SK-N-MC (cell line): ENCODE results near the gene PDSS2.
"Not testable (repeated sequence)": the region's sequence is repeated elsewhere in the genome, so short reads cannot be mapped to it uniquely, and the experiment has no call there.

Source experiments
- DNase-seq: peaks from one replicate; pipeline ENCODE4 v3.0.0-alpha.2; 2011; ENCODE audit warnings: low read depth, low spot score
- H3K27ac ChIP-seq: fragments of 200-600 bp; sonication (generic); 2 replicates; pipeline ENCODE4 v1.5.1; 2016; ENCODE audit warnings: mixed run types
- H3K36me3 ChIP-seq: fragments of 200-600 bp; sonication (generic); 2 replicates; pipeline ENCODE4 v1.6.1; 2017; ENCODE audit warnings: antibody characterized with exemption, low read length, mixed read lengths; ENCODE audit not compliant: insufficient read depth
- H3K4me3 ChIP-seq: fragments of 200-600 bp; sonication (generic); 2 replicates; pipeline ENCODE4 v1.5.1; 2016
- H3K9ac ChIP-seq: fragments of 200-600 bp; sonication (generic); 2 replicates; pipeline ENCODE4 v1.8.0; 2017; ENCODE audit warnings: mixed run types, mixed read lengths; ENCODE audit not compliant: insufficient read length
- H3K9me3 ChIP-seq: fragments of 200-600 bp; sonication (generic); 2 replicates; pipeline ENCODE4 v1.6.1; 2017; ENCODE audit warnings: low read depth, mild to moderate bottlenecking, antibody characterized with exemption, low read length, moderate library complexity, mixed read lengths
- EZH2 ChIP-seq: fragments of 200-600 bp; sonication (generic); IDR thresholded peaks from one replicate; pipeline ENCODE4 v1.6.1; 2017; ENCODE audit warnings: antibody characterized with exemption
- FOXP2 ChIP-seq: optimal IDR thresholded peaks from 2 replicates; pipeline ENCODE3; 2011; ENCODE audit warnings: mild to moderate bottlenecking, moderate library complexity; ENCODE audit not compliant: insufficient read depth; ENCODE audit errors: extremely low read length, control extremely low read depth
- POLR2AphosphoS5 ChIP-seq: IDR thresholded peaks from 2 replicates; pipeline ENCODE4 v1.6.1; 2012; ENCODE audit warnings: mild to moderate bottlenecking, low read depth, low read length, borderline replicate concordance

The PDSS2 gene

DNA sequence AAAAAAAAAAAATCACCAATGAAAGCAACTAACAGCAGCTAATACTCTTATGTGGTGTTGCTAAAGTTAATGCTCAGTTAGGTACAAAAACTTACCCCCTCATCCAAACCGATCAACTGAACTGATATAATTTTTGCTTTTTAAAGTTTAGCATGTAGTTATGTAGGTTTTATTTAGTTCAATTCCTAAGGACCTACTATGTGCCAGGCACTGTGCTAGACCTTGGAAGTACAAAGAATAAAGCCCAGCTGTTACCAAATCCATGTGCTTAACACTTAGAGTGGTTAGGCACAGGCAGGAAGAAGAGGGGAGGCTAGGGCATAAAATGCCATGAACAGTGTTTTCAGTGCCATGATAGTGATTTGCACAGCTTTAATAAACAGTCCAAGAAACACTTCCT, 85.1 kb downstream of the PDSS2 start:
- no peak overlapping the region for H3K27ac ChIP-seq
- TF ChIP-seq POLR2AphosphoS5 (no peak), FOXP2 (no peak), EZH2 (no peak)
- no peak overlapping the region for H3K9ac ChIP-seq

GRCh38 chr6:107369493-107369892, 89.9 kb downstream of the PDSS2 start:
- no peak for TF ChIP-seq EZH2
- TF ChIP-seq POLR2AphosphoS5, result no peak
- no peak for TF ChIP-seq FOXP2

More for the DNA sequence above, 85.1 kb downstream of the PDSS2 start:
- no peaks in the 10 kb centered on the region for H3K9me3 ChIP-seq
- no peak for DNase-seq
- H3K4me3 ChIP-seq, result no peak overlapping the region
- no peaks in the 10 kb centered on the region for H3K36me3 ChIP-seq

DNA sequence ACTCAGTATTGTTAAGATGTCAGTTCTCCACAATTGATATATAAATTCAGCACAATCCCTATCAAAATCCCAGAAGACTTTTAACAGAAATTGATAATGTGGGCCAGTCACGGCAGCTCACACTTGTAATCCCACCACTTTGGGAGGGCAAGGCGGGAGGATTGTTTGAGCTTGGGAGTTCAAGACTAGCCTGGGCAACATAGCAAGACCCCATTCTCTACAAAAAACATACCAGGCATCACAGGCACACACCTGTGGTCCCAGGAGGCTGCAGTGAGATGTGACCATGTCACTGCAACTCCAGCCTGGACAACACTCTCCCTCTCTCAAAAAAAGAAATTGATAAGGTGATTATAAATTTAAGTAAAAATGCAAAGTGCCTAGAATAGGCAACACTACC, 90.9 kb downstream of the PDSS2 start:
- no peak for DNase-seq
- Histone ChIP-seq H3K36me3 (no peaks in the 10 kb centered on the region), H3K9ac (no peak overlapping the region), H3K27ac (no peak overlapping the region), H3K9me3 (no peaks in the 10 kb centered on the region), H3K4me3 (no peak overlapping the region)
- TF ChIP-seq FOXP2, result no peak
- no peak for TF ChIP-seq POLR2AphosphoS5

More at GRCh38 chr6:107369493-107369892, 89.9 kb downstream of the PDSS2 start:
- H3K27ac ChIP-seq, result no peak overlapping the region
- no peak overlapping the region for H3K9ac ChIP-seq
- no peak overlapping the region for H3K4me3 ChIP-seq
- no peaks in the 10 kb centered on the region for H3K36me3 ChIP-seq
- no peak for DNase-seq
- H3K9me3 ChIP-seq, result no peaks in the 10 kb centered on the region

DNA sequence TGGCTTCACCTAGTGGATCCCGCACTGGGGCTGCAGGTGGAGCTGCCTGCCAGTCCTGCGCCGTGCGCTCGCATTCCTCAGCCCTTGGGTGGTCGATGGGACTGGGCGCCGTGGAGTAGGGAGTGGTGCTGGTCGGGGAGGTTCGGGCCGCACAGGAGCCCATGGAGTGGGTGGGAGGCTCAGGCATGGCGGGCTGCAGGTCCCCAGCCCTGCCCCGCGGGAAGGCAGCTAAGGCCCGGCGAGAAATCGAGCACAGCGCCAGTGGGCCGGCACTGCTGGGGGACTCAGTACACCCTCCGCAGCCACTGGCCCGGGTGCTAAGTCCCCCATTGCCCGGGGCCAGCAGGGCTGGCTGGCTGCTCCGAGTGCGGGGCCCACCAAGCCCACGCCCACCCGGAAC, 95.2 kb downstream of the PDSS2 start:
- not testable (repeated sequence) for DNase-seq, H3K27ac ChIP-seq, H3K36me3 ChIP-seq, H3K9me3 ChIP-seq, H3K4me3 ChIP-seq, H3K9ac ChIP-seq

- Histone ChIP-seq H3K27ac (no peak overlapping the region), H3K9me3 (no peaks in the 10 kb centered on the region), H3K9ac (no peak overlapping the region), H3K4me3 (no peak overlapping the region), H3K36me3 (no peaks in the 10 kb centered on the region)
- TF ChIP-seq POLR2AphosphoS5, result no peak
- no peak for TF ChIP-seq EZH2
- TF ChIP-seq FOXP2, result no peak
- no peak for DNase-seq
Measured at GRCh38 chr6:107361753-107362604, 97.4 kb downstream of the PDSS2 start.

DNA sequence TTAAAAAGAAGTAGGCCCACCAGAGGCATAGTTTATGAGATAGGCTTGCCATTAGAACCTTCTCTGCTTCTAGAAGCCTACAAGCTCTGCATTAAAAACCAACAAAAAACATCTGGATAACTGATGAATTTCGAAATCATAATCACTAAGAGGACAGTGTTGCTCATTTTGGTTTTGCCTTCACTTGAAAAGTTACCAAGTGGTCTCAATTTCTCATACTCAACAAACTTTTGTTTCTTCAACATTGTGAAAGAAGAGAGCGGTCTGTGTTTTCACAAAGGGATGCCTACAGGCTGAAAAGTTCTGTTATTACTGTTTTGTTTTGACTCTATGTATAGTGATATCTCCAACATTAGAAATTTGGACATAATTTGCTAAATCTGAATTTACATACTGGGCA, 98.9 kb downstream of the PDSS2 start:
- Histone ChIP-seq H3K9me3 (no peaks in the 10 kb centered on the region), H3K27ac (no peak overlapping the region), H3K9ac (no peak overlapping the region), H3K36me3 (no peaks in the 10 kb centered on the region), H3K4me3 (no peak overlapping the region)
- TF ChIP-seq POLR2AphosphoS5 (no peak), FOXP2 (no peak), EZH2 (no peak)
- no peak for DNase-seq

- Histone ChIP-seq H3K27ac (no peak overlapping the region), H3K9me3 (no peaks in the 10 kb centered on the region), H3K9ac (no peak overlapping the region), H3K36me3 (no peaks in the 10 kb centered on the region), H3K4me3 (no peak overlapping the region)
- no peak for DNase-seq
- TF ChIP-seq EZH2 (no peak), POLR2AphosphoS5 (no peak), FOXP2 (no peak)
Measured at GRCh38 chr6:107357842-107358241, 101.5 kb downstream of the PDSS2 start.

DNA sequence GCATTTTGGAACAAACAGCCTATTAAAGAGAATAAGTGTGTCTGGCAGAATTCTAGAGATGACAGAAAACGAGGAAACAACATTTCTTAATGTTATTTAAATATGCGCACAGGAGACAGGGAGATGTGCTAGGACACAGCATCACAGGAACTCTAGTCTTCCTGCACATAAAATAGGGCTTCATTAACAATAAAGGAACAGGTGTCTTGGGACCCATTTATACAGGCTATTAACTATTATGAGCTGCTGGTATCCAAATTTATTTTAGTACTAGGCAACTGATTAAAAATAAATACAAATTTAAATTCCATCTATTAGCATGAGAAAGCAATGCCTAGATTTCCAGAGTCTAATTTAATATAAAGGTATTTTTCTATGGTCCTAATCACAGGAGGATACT, 102.3 kb downstream of the PDSS2 start:
- Histone ChIP-seq H3K9ac (no peak overlapping the region), H3K27ac (no peak overlapping the region), H3K36me3 (no peaks in the 10 kb centered on the region), H3K9me3 (no peaks in the 10 kb centered on the region), H3K4me3 (no peak overlapping the region)
- no peak for DNase-seq
- TF ChIP-seq POLR2AphosphoS5 (no peak), EZH2 (no peak), FOXP2 (no peak)

GRCh38 chr6:107355659-107356058, 103.7 kb downstream of the PDSS2 start:
- H3K36me3 ChIP-seq, result no peaks in the 10 kb centered on the region
- no peak overlapping the region for H3K4me3 ChIP-seq
- H3K27ac ChIP-seq, result no peak overlapping the region
- no peak for DNase-seq
- TF ChIP-seq FOXP2, result no peak
- H3K9me3 ChIP-seq, result no peaks in the 10 kb centered on the region
- no peak overlapping the region for H3K9ac ChIP-seq
